Liver (tissue), 9 donors: ENCODE results near the gene C14orf132. TPM values are rescaled to one million over a fixed set of nuclear protein-coding genes. Genes with fewer than 3 reads are reported as not detected.

ENCODE experiments used
- DNase-seq: peaks from one replicate; pipeline ENCODE4 v3.0.0-alpha.2; 2017; ENCODE audit warnings: low spot score
- H3K27ac ChIP-seq, 2 donors: one replicate each; pipeline ENCODE4 v1.7.0; 2013; ENCODE audit warnings: inconsistent platforms in 2 of 2, low read length in 2 of 2, control low read depth in 1 of 2, low read depth in 1 of 2, mild to moderate bottlenecking in 1 of 2
- H3K27me3 ChIP-seq, 4 donors: one replicate each; pipeline versions ENCODE4 v1.6.1 to v1.7.0; 2013; ENCODE audit warnings: low read length in 3 of 4, inconsistent platforms in 1 of 4, mild to moderate bottlenecking in 1 of 4, moderate library complexity in 1 of 4; ENCODE audit not compliant: control insufficient read depth in 4 of 4, insufficient read depth in 4 of 4
- H3K36me3 ChIP-seq, 4 donors: one replicate each; pipeline versions ENCODE4 v1.6.1 to v1.7.0; 2013; ENCODE audit warnings: low read length in 3 of 4, mild to moderate bottlenecking in 3 of 4, low read depth in 1 of 4, moderate library complexity in 1 of 4; ENCODE audit not compliant: control insufficient read depth in 4 of 4, insufficient read depth in 3 of 4
- H3K4me1 ChIP-seq, 4 donors: one replicate each; pipeline versions ENCODE4 v1.6.1 to v1.7.0; 2013; ENCODE audit warnings: low read length in 3 of 4, mild to moderate bottlenecking in 3 of 4, moderate library complexity in 1 of 4; ENCODE audit not compliant: control insufficient read depth in 4 of 4, insufficient read depth in 4 of 4
- H3K4me3 ChIP-seq, 3 donors: one replicate each; pipeline versions ENCODE4 v1.6.1 to v1.7.0; 2013; ENCODE audit warnings: low read length in 3 of 3, control low read depth in 1 of 3, low read depth in 1 of 3, mild to moderate bottlenecking in 1 of 3
- H3K9ac ChIP-seq, 2 donors: one replicate each; pipeline ENCODE4 v1.7.0; 2013; ENCODE audit warnings: low read length in 2 of 2, mild to moderate bottlenecking in 2 of 2, moderate library complexity in 2 of 2, control low read depth in 1 of 2, low read depth in 1 of 2
- H3K9me3 ChIP-seq, 4 donors: one replicate each; pipeline versions ENCODE4 v1.6.1 to v1.7.0; 2013; ENCODE audit warnings: low read length in 3 of 4; ENCODE audit not compliant: control insufficient read depth in 4 of 4
- EGR1 ChIP-seq, 2 donors: IDR thresholded peaks; 2 replicates each; pipeline ENCODE4 v1.6.1; 2016 to 2018; ENCODE audit warnings: antibody characterized with exemption in 2 of 2, low read depth in 2 of 2
- FOXA1 ChIP-seq: IDR thresholded peaks from 2 replicates; pipeline ENCODE4 v1.6.1; 2016; ENCODE audit warnings: antibody characterized with exemption
- FOXA2 ChIP-seq: IDR thresholded peaks from 2 replicates; pipeline ENCODE4 v1.6.1; 2016; ENCODE audit warnings: antibody characterized with exemption
- GABPA ChIP-seq, 2 donors: IDR thresholded peaks in 1 of 2; conservative IDR thresholded peaks in 1 of 2; 2 replicates each; pipeline ENCODE4 v1.6.1; 2016; ENCODE audit warnings: antibody characterized with exemption in 2 of 2, mild to moderate bottlenecking in 1 of 2, moderate library complexity in 1 of 2
- HNF4A ChIP-seq, 2 donors: conservative IDR thresholded peaks; 2 replicates each; pipeline ENCODE4 v1.6.1; 2016; ENCODE audit warnings: antibody characterized with exemption in 2 of 2, mild to moderate bottlenecking in 2 of 2
- JUND ChIP-seq, 2 donors: IDR thresholded peaks; 2 replicates each; pipeline ENCODE4 v1.6.1; 2016; ENCODE audit warnings: antibody characterized with exemption in 2 of 2
- RAD21 ChIP-seq, 2 donors: IDR thresholded peaks; 2 replicates each; pipeline ENCODE4 v1.6.1; 2016; ENCODE audit warnings: antibody characterized with exemption in 2 of 2, mild to moderate bottlenecking in 2 of 2
- RXRA ChIP-seq, 2 donors: IDR thresholded peaks; 2 replicates each; pipeline ENCODE4 v1.6.1; 2017 to 2018; ENCODE audit warnings: antibody characterized with exemption in 2 of 2, mild to moderate bottlenecking in 1 of 2
- WGBS: extraction: QIAGEN DNeasy Blood & Tissue Kit; methylation state at CpG from one replicate; pipeline ENCODE4 v1.1.7; 2013; 5-methylcytosine and 5-hydroxymethylcytosine counted together
- polyA plus RNA-seq, 2 donors: library from polyadenylated mRNA; stranded (reverse) in 1 of 2; unstranded in 1 of 2; fragments of 200-250 nt in 1 of 2; fragments of >200 nt in 1 of 2; fragmentation: Nextera tagmentation in 1 of 2; extraction: Ambion mirVana in 1 of 2; gene quantifications; one replicate each; pipeline versions ENCODE4 v1.2.1 to v1.2.3, GENCODE V29; 2013 to 2015
- total RNA-seq, 2 donors: library from RNA; depleted of rRNA; stranded (reverse); fragments of >200 nt; gene quantifications; one replicate each; pipeline ENCODE4 v1.2.3, GENCODE V29; 2014
- TF ChIP-seq, protein P1 (sequence below): IDR thresholded peaks from 2 replicates; pipeline ENCODE4 v1.6.1; 2016; ENCODE audit warnings: antibody characterized with exemption, mild to moderate bottlenecking
- TF ChIP-seq, protein P2 (sequence below): IDR thresholded peaks from 2 replicates; pipeline ENCODE4 v1.6.1; 2016; ENCODE audit warnings: antibody characterized with exemption
- TF ChIP-seq, protein P3 (sequence below): IDR thresholded peaks from 2 replicates; pipeline ENCODE4 v1.6.1; 2016; ENCODE audit warnings: antibody characterized with exemption
- TF ChIP-seq, protein P4 (sequence below): fragments of 150-350 bp; IDR thresholded peaks from 2 replicates; pipeline ENCODE4 v1.5.1; 2017; ENCODE audit warnings: improper control_type of control experiment, low read depth, low read length; ENCODE audit not compliant: missing input control
- donor health status: healthy.
- donor health status: healthy.
- donor health status: healthy.
- donor health status: healthy.
- donor health status: healthy.

Gene C14orf132
- total and polyA plus RNA-seq, 4 donors: 1.8 to 3.0 (median 2.1) TPM

DNA sequence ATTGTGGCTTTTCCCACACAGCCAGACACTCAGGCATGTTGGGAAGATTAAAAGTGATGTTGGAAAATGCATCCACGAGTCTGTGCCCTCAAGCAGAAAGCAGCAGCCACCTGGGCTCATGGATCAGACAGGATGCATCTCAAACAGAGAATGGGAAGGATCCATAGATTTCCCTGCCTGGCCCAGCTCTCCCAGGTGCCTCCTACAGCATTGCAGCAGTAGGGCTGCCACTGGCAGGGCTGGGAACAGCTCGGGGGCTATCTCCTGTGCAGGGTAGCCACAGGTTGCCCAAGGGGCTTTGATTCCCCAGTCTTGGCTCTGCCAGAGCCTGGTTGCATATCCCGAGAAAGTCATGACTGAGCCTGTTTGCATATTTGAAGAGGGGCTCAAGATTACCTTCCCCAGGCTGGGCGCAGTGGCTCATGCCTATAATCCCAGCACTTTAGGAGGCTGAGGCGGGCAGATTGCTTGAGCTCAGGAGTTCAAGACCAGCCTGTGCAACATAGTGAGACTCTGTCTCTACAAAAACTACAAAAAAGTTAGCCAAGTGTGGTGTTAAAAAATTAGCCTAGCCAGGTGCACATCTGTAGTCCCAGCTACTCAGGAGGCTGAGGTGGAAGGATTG, 19.5 kb downstream of the C14orf132 start (continued):
- TF ChIP-seq, protein P1, sequence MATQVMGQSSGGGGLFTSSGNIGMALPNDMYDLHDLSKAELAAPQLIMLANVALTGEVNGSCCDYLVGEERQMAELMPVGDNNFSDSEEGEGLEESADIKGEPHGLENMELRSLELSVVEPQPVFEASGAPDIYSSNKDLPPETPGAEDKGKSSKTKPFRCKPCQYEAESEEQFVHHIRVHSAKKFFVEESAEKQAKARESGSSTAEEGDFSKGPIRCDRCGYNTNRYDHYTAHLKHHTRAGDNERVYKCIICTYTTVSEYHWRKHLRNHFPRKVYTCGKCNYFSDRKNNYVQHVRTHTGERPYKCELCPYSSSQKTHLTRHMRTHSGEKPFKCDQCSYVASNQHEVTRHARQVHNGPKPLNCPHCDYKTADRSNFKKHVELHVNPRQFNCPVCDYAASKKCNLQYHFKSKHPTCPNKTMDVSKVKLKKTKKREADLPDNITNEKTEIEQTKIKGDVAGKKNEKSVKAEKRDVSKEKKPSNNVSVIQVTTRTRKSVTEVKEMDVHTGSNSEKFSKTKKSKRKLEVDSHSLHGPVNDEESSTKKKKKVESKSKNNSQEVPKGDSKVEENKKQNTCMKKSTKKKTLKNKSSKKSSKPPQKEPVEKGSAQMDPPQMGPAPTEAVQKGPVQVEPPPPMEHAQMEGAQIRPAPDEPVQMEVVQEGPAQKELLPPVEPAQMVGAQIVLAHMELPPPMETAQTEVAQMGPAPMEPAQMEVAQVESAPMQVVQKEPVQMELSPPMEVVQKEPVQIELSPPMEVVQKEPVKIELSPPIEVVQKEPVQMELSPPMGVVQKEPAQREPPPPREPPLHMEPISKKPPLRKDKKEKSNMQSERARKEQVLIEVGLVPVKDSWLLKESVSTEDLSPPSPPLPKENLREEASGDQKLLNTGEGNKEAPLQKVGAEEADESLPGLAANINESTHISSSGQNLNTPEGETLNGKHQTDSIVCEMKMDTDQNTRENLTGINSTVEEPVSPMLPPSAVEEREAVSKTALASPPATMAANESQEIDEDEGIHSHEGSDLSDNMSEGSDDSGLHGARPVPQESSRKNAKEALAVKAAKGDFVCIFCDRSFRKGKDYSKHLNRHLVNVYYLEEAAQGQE: no peak
- TF ChIP-seq EGR1 (IDR thresholded peaks at IDR 0.05; ENCODE audit: low read depth in 2 of 2): no peak

DNA sequence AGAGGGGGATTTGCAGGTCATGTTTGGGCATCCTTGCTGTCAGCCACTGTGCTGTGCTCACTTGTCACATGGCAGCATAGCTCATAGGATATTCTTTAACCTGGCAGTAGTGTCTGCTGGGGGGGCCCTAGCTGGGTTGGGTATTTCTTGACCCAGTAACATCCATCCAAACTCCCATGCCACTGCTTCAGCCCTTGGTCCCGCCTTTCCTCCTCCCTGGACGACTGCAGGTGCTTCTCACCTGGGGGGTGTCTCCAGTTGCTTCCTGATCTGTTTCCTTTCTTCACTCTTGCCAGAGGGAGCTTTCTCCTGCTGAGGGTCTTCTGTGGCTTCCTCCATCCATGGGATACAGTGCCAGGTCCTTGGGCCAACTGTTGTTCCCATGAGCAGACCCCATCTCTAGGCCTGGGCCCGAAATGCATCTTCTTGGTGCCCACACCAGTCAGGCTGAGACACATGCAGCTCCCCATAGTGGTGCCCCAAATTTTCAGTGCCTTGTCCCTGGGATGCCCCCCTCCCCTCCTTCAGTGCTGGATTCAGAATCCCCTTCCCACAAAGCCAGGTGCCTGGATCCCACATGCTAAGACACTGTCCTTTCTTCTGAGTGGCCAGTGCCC, 20.5 kb downstream of the C14orf132 start:
- TF ChIP-seq HNF4A (conservative IDR thresholded peaks at IDR 0.05) (no peak), RAD21 (IDR thresholded peaks at IDR 0.05) (no peak), FOXA1 (no peak), RXRA (IDR thresholded peaks at IDR 0.05) (no peak), EGR1 (IDR thresholded peaks at IDR 0.05; ENCODE audit: low read depth in 2 of 2) (no peak), GABPA (IDR thresholded peaks at IDR 0.05 in 1 of 2, conservative IDR thresholded peaks at IDR 0.05 in 1 of 2) (no peak), FOXA2 (no peak), JUND (IDR thresholded peaks at IDR 0.05) (no peak)
- TF ChIP-seq, protein P2, sequence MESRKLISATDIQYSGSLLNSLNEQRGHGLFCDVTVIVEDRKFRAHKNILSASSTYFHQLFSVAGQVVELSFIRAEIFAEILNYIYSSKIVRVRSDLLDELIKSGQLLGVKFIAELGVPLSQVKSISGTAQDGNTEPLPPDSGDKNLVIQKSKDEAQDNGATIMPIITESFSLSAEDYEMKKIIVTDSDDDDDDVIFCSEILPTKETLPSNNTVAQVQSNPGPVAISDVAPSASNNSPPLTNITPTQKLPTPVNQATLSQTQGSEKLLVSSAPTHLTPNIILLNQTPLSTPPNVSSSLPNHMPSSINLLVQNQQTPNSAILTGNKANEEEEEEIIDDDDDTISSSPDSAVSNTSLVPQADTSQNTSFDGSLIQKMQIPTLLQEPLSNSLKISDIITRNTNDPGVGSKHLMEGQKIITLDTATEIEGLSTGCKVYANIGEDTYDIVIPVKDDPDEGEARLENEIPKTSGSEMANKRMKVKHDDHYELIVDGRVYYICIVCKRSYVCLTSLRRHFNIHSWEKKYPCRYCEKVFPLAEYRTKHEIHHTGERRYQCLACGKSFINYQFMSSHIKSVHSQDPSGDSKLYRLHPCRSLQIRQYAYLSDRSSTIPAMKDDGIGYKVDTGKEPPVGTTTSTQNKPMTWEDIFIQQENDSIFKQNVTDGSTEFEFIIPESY: no peak
- TF ChIP-seq, protein P3, sequence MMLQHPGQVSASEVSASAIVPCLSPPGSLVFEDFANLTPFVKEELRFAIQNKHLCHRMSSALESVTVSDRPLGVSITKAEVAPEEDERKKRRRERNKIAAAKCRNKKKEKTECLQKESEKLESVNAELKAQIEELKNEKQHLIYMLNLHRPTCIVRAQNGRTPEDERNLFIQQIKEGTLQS: no peak
- TF ChIP-seq, protein P4, sequence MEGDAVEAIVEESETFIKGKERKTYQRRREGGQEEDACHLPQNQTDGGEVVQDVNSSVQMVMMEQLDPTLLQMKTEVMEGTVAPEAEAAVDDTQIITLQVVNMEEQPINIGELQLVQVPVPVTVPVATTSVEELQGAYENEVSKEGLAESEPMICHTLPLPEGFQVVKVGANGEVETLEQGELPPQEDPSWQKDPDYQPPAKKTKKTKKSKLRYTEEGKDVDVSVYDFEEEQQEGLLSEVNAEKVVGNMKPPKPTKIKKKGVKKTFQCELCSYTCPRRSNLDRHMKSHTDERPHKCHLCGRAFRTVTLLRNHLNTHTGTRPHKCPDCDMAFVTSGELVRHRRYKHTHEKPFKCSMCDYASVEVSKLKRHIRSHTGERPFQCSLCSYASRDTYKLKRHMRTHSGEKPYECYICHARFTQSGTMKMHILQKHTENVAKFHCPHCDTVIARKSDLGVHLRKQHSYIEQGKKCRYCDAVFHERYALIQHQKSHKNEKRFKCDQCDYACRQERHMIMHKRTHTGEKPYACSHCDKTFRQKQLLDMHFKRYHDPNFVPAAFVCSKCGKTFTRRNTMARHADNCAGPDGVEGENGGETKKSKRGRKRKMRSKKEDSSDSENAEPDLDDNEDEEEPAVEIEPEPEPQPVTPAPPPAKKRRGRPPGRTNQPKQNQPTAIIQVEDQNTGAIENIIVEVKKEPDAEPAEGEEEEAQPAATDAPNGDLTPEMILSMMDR: no peak
- TF ChIP-seq, protein P1: no peak
- no peaks in the 10 kb centered on the region for H3K9me3 ChIP-seq
- no peaks in the 10 kb centered on the region for H3K36me3 ChIP-seq
- no peak for DNase-seq
- H3K27ac ChIP-seq: no peak overlapping the region
- peaks cover 0 to 2% (median 0%) of the 10 kb centered on the region in 4 donors for H3K4me1 ChIP-seq
- H3K27me3 ChIP-seq: no peaks in the 10 kb centered on the region
- WGBS: 86% methylated on average over 3 of the region's 3 CpGs
- no peak overlapping the region for H3K4me3 ChIP-seq
- no peak overlapping the region for H3K9ac ChIP-seq
